HG03558 (cell line): ENCODE data around the gene USP32.
"Not testable (repeated sequence)": the region's sequence is repeated elsewhere in the genome, so short reads cannot be mapped to it uniquely, and the experiment has no call there.

Source experiments
- ATAC-seq: cut with Tn5 transposase; IDR thresholded peaks from one replicate; pipeline ENCODE4 v1.9.1; 2021; ENCODE audit warnings: moderate number of reproducible peaks; ENCODE audit not compliant: unreplicated experiment; ENCODE audit errors: extremely low read depth

Gene USP32

GRCh38 chr17:60381958-60382357, 10.0 kb downstream of the USP32 start:
- no peak for ATAC-seq

- not testable (repeated sequence) for ATAC-seq
Measured at GRCh38 chr17:60379461-60379860, 12.5 kb downstream of the USP32 start.

GRCh38 chr17:60378187-60378586, 13.7 kb downstream of the USP32 start:
- ATAC-seq = not testable (repeated sequence)

GRCh38 chr17:60372790-60373483, 19.0 kb downstream of the USP32 start:
- no peak for ATAC-seq

DNA sequence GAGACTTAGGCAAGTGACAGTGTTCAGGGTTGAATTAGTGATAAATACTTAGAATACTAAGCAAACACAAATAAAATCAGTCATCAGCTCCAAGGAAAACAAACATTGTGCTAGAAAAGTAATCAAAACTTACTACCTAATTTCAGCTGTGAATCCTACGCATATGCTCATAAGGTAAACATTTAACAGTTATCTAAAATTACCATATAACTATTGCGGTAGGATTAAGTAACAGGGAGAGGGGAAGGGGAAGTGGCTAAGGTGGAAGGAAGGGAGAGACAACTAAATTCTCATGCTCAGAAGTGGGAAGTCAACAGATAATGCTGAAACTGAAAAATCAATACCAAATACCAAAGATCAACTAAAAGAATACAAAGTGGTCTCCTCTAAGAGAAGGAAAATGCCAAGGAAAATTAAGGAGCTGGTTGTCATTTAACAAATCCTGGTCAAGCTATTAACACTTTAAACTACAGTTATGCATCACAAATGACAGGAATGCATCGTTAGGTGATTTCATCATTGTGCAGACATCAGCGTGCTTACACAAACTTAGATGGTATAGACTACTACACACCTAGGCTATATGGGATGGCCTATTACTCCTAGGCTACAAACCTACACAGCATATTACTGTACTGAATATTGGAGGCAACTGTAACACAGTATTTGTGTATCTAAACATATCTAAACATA, 20.0 kb downstream of the USP32 start:
- ATAC-seq = no peak

- no peak for ATAC-seq
Measured at GRCh38 chr17:60371416-60371815, 20.5 kb downstream of the USP32 start.

DNA sequence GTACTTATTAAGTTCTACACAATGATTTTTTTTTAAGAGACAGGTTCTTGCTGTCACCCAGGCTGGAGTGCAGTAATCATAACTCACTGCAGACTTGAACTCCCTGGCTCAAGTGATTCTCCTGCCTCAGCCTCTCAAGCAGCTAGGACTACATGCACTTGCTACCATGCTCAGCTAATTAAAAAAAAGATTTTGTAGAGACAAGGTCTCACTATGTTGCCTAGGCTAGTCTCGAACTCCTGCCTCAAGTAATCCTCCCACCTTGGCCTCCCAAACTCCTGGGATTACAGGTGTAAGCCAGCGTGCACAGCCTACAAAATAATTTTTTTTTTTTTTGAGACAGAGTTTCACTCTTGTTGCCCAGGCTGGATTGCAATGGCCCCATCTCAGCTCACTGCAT, 22.2 kb downstream of the USP32 start:
- ATAC-seq = no peak

GRCh38 chr17:60363700-60364405, 28.1 kb downstream of the USP32 start:
- ATAC-seq = no peak

GRCh38 chr17:60362329-60362728, 29.6 kb downstream of the USP32 start:
- no peak for ATAC-seq

DNA sequence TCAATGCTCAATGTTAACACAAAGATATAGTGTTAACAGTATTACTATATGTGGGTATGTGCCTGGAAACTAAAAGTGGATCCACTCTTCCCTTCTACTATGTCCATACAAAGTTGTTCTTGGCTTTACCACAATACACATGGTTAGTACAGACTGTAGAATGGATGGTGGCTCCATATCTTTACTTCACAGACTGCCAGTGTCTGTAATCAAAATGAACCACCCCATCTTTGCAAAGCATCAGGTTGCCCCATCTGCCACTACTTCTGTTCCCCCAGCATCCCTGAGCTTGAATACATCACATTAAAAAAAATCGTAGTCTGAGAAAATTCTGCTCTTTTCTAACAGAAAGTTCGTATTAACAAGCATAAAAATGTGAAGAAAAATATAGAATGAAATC, 30.0 kb downstream of the USP32 start:
- no peak for ATAC-seq

GRCh38 chr17:60359415-60359814, 32.5 kb downstream of the USP32 start:
- no peak for ATAC-seq

DNA sequence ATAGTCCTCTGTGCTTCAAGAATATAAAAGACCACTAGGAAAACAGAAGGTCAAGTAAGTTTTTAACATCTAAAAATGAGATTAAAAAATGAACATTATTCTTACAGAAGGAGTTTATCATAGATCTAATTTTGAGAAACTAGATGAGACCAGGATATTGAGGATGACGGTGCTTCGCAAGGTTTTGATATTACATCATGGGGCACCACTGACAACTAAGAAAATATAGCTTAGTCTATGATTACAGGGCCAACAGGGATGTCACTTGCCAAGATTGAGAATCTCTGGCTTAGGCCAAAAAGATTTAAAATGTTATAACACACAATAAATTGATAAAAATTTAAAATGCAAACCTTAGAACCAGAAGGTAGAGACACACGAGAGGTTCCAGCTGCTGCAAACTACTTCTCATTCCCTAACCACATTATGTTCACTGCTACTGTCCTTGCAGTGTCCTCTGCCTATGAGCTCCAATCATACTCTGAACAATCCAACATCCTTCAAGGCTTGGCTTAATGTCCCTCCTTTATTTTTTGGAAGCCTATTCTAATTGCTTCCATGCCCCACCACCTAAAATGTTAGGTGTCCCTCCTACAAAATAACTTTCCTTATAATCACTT, 33.2 kb downstream of the USP32 start:
- no peak for ATAC-seq

DNA sequence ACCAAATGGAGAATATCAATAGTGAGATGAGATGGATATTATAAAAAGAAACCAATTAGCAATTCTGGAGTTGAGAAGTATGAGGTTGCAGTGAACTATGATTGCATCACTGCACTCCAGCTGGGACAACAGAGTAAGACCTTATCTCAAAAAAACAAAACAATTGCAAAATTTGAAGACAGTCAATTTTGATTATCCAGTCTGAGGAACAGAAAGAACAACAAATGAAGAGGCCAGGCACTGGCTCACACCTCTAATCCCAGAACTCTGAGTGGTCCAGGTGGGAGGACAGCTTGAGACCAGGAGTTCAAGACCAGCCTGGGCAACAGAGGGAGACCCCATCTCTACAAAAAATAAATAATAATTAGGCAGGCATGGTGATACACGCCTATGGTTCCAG, 35.0 kb downstream of the USP32 start:
- no peak for ATAC-seq

GRCh38 chr17:60355663-60356594, 36.0 kb downstream of the USP32 start:
- ATAC-seq = no peak

GRCh38 chr17:60354223-60354622, 37.7 kb downstream of the USP32 start:
- ATAC-seq = no peak

DNA sequence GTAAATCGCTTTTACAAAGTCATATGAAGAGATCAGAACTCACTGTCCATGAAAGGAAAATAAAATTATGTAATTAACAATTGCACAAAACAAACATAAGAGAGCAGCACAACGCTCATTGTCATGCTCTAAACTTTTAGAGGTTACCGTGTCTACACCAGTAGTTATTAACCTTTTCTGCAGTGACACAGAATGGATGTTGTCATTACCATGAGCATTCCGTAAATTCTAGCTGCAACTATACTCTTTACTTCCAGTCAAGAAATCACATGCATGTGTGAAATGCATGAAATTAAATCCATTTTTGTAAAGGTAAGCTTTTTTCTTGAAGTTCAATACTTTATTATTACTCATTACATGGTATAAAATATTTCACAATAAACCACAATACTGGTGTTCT, 38.2 kb downstream of the USP32 start:
- ATAC-seq = no peak

- no peak for ATAC-seq
Measured at GRCh38 chr17:60352569-60352968, 39.4 kb downstream of the USP32 start.

DNA sequence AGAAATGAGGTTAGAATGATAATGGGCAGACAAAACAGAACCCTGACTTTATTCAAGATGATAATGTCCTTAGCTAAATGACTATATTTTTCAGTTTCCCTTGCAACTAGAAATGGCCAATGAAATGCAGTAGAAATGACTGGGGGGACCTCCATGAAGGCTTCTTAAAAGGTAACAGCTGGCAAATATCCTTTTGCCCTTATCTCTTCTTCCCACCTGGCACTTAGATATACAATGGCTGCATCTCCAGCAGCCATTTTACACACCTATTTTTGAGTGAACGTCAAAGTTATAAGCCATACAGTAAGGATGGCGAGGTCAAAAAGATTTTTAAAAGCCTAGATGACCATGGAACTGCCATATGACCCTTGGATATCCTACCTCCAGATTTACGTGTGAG, 39.9 kb downstream of the USP32 start:
- no peak for ATAC-seq

DNA sequence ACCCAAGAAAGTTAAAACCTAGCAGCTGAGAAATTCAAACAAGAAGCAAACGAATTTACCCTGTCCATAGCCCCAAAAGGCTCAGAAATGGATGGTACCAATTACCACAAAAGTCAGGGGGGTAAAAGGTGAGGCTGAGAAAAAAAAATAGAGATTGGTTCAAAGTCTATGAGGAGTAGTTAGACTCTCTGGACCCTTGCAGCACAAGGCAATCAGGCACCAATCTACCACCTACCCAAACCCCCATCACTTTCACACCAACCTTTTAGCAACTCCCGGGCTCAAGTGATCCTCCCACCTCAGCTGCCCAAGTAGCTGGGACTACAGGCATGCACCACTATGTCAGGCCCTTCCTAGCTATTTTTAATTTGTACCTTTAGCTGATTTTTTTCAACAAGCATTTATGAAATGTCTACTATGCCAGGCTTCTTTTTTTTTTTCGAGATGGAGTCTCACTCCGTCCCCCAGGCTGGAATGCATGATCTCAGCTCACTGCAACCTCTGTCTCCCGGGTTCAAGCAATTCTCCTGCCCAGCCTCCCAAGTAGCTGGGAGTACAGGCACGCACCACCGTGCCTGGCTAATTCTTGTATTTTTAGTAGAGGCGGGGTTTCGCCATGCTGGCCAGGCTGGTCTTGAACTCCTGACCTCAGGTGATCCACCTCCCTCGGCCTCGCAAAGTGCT, 40.8 kb downstream of the USP32 start:
- no peak for ATAC-seq
